HG03432 (cell line): ENCODE measurements around the gene ABCC3.

Source experiments
- ATAC-seq: cut with Tn5 transposase; IDR thresholded peaks from one replicate; pipeline ENCODE4 v1.9.1; 2021; ENCODE audit warnings: mild to moderate bottlenecking, moderate library complexity; ENCODE audit not compliant: unreplicated experiment

ABCC3 gene

DNA sequence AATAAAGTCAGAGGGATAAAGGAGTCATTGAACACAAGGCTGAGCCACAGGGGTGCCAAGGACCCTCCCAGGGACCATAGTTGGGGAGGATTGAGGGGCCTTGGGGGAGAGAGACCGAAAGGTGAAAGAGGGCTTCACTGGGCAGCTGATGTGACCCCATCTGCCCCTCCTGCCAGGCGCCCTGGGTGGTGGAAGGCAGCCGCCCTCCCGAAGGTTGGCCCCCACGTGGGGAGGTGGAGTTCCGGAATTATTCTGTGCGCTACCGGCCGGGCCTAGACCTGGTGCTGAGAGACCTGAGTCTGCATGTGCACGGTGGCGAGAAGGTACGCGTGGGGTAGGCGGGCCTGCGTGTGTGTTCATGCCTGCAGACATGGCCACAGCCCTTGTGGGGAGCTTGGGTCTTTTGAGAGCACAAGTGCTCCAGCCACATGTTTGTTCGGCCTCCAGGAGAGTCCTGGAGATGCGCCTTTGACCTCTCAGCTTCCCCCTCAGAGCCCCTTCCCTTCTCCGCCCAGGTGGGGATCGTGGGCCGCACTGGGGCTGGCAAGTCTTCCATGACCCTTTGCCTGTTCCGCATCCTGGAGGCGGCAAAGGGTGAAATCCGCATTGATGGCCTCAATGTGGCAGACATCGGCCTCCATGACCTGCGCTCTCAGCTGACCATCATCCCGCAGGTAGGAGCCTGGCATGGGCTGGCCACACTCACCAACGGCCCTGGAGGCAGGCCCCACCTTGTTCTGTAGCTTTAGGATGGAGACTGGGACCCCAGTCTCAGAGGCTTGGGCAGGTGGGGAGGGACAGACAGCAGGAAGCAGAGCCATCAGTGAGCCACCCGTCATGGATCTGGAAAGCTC, 49.0 kb downstream of the ABCC3 start:
- ATAC-seq, result no peak

DNA sequence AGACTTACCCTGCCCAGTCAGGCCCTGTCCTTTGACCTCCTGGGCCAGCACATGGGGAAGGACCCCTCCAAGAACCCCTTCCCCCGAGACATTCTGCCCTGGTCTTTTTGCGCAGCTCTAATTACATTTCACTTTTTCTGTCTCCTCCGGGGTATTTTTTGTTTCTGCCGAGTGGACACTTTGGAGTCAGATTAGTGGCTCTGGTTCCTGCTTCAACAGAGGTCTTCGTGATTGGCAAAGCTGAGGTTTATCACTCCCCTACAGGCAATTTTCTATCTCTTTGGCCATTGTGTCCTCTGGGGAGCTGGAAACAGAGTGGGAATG, 49.6 kb downstream of the ABCC3 start:
- no peak for ATAC-seq

GRCh38 chr17:50684612-50685333, 50.1 kb downstream of the ABCC3 start:
- no peak for ATAC-seq

DNA sequence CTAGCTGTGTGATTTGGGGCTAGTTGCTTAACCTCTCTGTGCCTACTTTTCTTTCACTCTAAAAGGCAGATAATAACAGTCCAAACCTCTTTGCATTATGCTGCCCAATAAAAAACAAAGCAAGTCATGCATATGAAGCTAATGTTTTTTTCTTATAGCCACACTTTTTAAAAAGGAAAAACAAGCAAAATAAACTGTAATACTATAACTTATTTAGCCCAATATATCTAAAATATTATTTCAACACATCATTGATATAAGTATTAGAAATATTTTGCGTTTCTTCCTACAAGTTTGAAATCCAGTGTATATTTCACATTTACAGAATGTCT, 50.6 kb downstream of the ABCC3 start:
- no peak for ATAC-seq

DNA sequence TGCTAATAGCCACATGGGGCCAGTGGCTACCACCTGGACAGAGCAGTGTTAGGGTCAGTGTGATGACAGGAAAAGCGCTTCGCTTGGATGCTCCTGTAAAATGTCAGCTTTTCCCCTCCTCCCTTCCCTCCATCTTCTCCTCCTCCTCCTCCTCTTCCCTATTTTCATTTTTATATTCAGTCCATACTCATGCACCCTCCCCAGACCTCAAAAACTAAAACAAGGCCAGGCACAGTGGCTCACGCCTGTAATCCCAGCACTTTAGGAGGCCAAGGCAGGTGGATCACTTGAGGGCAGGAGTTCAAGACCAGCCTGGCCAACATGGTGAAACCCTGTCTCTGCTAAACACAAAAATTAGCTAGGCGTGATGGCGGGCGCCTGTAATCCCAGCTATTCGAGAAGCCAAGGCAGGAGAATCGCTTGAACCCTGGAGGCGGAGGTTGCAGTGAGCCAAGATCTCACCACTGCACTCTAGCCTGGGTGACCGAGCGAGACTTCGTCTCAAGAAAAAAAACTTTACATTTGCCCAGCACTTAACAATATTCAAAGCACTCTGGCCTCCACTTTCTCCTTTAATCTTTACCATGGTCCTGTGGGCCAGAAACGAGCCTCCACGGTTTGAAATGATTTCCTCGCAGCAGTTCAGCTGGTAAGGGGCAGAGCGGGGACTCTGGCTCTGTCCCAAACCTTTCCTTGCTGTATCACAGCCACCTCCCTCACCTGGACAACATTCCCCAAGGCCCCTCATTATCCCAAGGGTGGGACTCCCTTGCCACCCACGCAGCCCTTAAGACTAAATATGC, 51.2 kb downstream of the ABCC3 start:
- no peak for ATAC-seq

- no peak for ATAC-seq
Observed at GRCh38 chr17:50686494-50687199, 52.0 kb downstream of the ABCC3 start.

- ATAC-seq, result no peak
Observed at GRCh38 chr17:50687200-50688066, 52.8 kb downstream of the ABCC3 start.

DNA sequence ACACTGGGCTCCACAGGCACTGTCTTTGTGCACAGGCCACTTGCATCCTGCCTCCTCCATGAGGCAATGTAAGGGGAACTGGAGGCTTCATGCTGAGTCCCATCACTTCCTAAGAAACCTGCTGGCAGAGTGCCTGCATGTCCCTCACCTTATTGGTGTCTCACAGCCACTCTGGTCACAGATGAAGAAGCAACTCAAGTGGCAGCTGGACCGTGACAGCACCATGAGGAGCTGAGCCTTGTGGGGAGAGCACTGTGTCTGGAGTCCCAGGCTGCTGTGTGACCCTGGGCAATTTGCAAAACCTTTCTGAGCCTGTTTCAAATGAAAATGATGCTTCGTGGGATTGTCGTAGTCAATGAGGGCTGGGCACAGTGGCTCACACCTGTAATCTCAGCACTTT, 53.6 kb downstream of the ABCC3 start:
- ATAC-seq, result no peak

GRCh38 chr17:50689251-50689650, 54.6 kb downstream of the ABCC3 start:
- ATAC-seq, result no peak

GRCh38 chr17:50689956-50690886, 55.5 kb downstream of the ABCC3 start:
- ATAC-seq, result no peak

DNA sequence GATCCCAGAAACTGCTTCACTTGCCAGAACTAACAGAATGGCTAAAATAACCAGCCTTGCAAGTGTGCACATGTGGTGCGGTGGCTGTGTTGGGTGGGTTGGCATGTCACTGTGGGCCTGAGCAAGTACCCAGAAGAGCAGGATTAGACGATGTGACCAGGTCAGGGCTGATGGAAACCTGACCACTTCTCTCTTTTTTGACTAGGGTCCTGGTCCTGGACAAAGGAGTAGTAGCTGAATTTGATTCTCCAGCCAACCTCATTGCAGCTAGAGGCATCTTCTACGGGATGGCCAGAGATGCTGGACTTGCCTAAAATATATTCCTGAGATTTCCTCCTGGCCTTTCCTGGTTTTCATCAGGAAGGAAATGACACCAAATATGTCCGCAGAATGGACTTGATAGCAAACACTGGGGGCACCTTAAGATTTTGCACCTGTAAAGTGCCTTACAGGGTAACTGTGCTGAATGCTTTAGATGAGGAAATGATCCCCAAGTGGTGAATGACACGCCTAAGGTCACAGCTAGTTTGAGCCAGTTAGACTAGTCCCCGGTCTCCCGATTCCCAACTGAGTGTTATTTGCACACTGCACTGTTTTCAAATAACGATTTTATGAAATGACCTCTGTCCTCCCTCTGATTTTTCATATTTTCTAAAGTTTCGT, 56.3 kb downstream of the ABCC3 start:
- no peak for ATAC-seq

- ATAC-seq, result no peak
Observed at GRCh38 chr17:50691550-50692447, 57.1 kb downstream of the ABCC3 start.

DNA sequence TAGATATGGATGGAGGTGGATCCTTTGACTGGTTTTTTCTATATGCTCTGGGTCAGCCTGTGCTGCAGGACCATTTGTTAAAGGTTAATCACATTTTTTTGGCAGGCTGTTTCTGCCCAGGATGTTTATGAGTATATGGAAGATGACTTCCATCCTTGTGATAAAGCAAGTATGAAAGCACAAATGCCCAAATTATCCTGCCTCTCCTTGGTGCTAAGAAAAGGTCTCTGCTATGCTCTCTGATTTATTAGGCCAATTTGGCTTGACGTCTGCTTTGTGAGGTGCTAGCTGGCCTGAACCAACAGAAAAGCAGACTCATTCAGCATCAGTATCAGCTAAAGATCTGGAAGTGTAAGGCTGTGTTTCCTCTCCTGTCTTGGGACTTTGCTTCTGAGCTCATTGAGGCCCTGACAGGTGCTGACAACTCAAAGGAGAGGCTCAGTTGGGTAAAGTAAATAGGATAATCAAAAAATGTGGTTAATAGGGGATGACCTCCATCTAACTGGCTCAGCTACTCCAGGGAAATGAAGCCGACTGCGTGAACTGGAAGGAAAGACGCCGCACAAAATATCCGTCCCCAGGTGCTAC, 57.9 kb downstream of the ABCC3 start:
- no peak for ATAC-seq

GRCh38 chr17:50693036-50693682, 58.5 kb downstream of the ABCC3 start:
- ATAC-seq, result no peak

DNA sequence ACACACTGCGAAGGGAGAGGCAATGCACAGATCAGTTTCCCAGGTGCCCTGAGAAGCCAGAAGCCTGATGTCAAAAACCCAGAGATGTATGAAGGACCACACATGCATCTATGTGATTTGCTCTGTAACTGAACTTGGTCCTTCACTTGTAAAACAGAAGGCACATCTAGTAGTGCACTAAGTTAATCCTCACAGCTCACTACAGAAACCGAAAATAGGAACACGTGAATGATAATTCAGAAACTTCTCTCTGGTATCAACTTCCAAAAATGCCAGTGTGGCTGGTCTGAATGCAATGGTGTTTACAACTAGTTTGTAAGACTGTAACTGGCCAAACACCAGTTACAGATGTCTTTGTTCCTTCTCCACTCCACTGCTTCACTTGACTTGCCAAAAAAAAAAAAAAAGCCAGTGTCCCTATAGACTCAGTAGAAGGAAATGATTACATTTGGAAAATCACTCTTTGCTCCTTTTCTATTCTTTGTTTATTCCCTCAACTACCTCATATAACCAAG, 61.7 kb downstream of the ABCC3 start:
- no peak for ATAC-seq

GRCh38 chr17:50697062-50697461, 62.4 kb downstream of the ABCC3 start:
- ATAC-seq, result no peak
